ENCODE data around the gene TMIGD1. TPM values are rescaled to one million over a fixed set of nuclear protein-coding genes. Genes with fewer than 3 reads are reported as not detected.
"Not testable (repeated sequence)": the region's sequence is repeated elsewhere in the genome, so short reads cannot be mapped to it uniquely, and the experiment has no call there.

The TMIGD1 gene
- total and polyA plus RNA-seq, 2 donors (not counting 1 experiment from before 2014, with no cell fraction given), result not detected

GRCh38 chr17:30351735-30352134 is 17.9 kb upstream of the TMIGD1 start:
- H3K4me3 ChIP-seq (ENCODE audit: control extremely low read depth in 1 of 5, extremely low read depth in 1 of 5, insufficient read depth in 1 of 5, low read depth in 2 of 5, low read length in 4 of 5), result no peak overlapping the region
- no peaks in the 10 kb centered on the region for H3K9me3 ChIP-seq (ENCODE audit: control extremely low read depth in 1 of 3, control insufficient read depth in 2 of 3, insufficient read depth in 1 of 3, low read length in 2 of 3)
- no peaks in the 10 kb centered on the region for H4K20me1 ChIP-seq (ENCODE audit: control insufficient read depth, insufficient read depth, low read length, poor library complexity, severe bottlenecking)
- no peaks in the 10 kb centered on the region for H3K9me3 Mint-ChIP-seq (ENCODE audit: insufficient read depth)
- H3K36me3 ChIP-seq (replicated peaks in 1 of 2; ENCODE audit: control extremely low read depth in 1 of 2, control insufficient read depth in 1 of 2, extremely low read depth in 1 of 2, insufficient read depth in 2 of 2, low read length in 1 of 2), result no peaks in the 10 kb centered on the region
- H3K4me1 ChIP-seq (ENCODE audit: control insufficient read depth in 2 of 2, insufficient read depth in 2 of 2, low read length in 2 of 2), result no peaks in the 10 kb centered on the region
- intact Hi-C loops (cut with micrococcal nuclease), result loop anchor here (10.0 kb wide), 1 partner anchor 53 kb away; no protein-coding TSS in a partner anchor
- ATAC-seq (ENCODE audit: low read depth) (no peak), DNase-seq (no peak)
- CTCF ChIA-PET, result no interaction called here
- no peaks in the 10 kb centered on the region for H3K4me1 Mint-ChIP-seq
- no CpG with 5 or more reads among the region's 2 CpGs for WGBS (ENCODE audit: insufficient coverage)
- no peak overlapping the region for H3K9ac ChIP-seq (ENCODE audit: low read length)
- H2AFZ ChIP-seq (ENCODE audit: insufficient read depth, low read depth, low read length, poor library complexity, severe bottlenecking), result no peak overlapping the region
- H3K27me3 ChIP-seq (replicated peaks in 1 of 4; ENCODE audit: control extremely low read depth in 1 of 4, control insufficient read depth in 3 of 4, insufficient read depth in 4 of 4, low read length in 3 of 4), result peaks cover 0 to 3% (median 0%) of the 10 kb centered on the region in 4 experiments
- no peak overlapping the region for H3K4me2 ChIP-seq (replicated peaks; ENCODE audit: low read depth, low read length, poor library complexity, severe bottlenecking)
- H3K27ac ChIP-seq (ENCODE audit: low read length in 2 of 2), result no peak overlapping the region
- no peaks in the 10 kb centered on the region for H3K79me2 ChIP-seq (ENCODE audit: control insufficient read depth, insufficient read depth, low read length)
- peaks cover 13% of the 10 kb centered on the region for H3K27me3 Mint-ChIP-seq
- H3K4me3 Mint-ChIP-seq, result no peak overlapping the region
- H3K27ac Mint-ChIP-seq, result no peak overlapping the region
- TF ChIP-seq EZH2 (IDR thresholded peaks at IDR 0.05; ENCODE audit: borderline replicate concordance, insufficient read depth, low read depth, low read length, poor library complexity, severe bottlenecking), result no peak
- no peak for TF ChIP-seq CTCF (IDR thresholded peaks at IDR 0.05)
- POLR2A ChIA-PET, result no interaction called here

GRCh38 chr17:30351263-30351662 is 17.4 kb upstream of the TMIGD1 start:
- H3K4me3 ChIP-seq (ENCODE audit: control extremely low read depth in 1 of 5, extremely low read depth in 1 of 5, insufficient read depth in 1 of 5, low read depth in 2 of 5, low read length in 4 of 5); POLR2A ChIA-PET; H3K4me2 ChIP-seq (replicated peaks; ENCODE audit: low read depth, low read length, poor library complexity, severe bottlenecking); H3K27ac ChIP-seq (ENCODE audit: low read length in 2 of 2); H3K9me3 Mint-ChIP-seq (ENCODE audit: insufficient read depth); ATAC-seq (ENCODE audit: low read depth); H2AFZ ChIP-seq (ENCODE audit: insufficient read depth, low read depth, low read length, poor library complexity, severe bottlenecking); H3K79me2 ChIP-seq (ENCODE audit: control insufficient read depth, insufficient read depth, low read length); H4K20me1 ChIP-seq (ENCODE audit: control insufficient read depth, insufficient read depth, low read length, poor library complexity, severe bottlenecking); H3K36me3 ChIP-seq (replicated peaks in 1 of 2; ENCODE audit: control extremely low read depth in 1 of 2, control insufficient read depth in 1 of 2, extremely low read depth in 1 of 2, insufficient read depth in 2 of 2, low read length in 1 of 2); H3K27me3 ChIP-seq (replicated peaks in 1 of 4; ENCODE audit: control extremely low read depth in 1 of 4, control insufficient read depth in 3 of 4, insufficient read depth in 4 of 4, low read length in 3 of 4); DNase-seq; H3K27ac Mint-ChIP-seq; H3K4me1 Mint-ChIP-seq; H3K9ac ChIP-seq (ENCODE audit: low read length); H3K4me1 ChIP-seq (ENCODE audit: control insufficient read depth in 2 of 2, insufficient read depth in 2 of 2, low read length in 2 of 2); H3K9me3 ChIP-seq (ENCODE audit: control extremely low read depth in 1 of 3, control insufficient read depth in 2 of 3, insufficient read depth in 1 of 3, low read length in 2 of 3); H3K4me3 Mint-ChIP-seq: not testable (repeated sequence)
- 100% methylated on average over 2 of the region's 4 CpGs for WGBS (ENCODE audit: insufficient coverage)
- intact Hi-C loops (cut with micrococcal nuclease), result loop anchor here (10.0 kb wide), 1 partner anchor 54 kb away; no protein-coding TSS in a partner anchor
- CTCF ChIA-PET, result interaction anchor here (0.6 kb wide), 1 partner anchor 39 kb away, joined by 4 read pairs; no protein-coding TSS in a partner anchor
- peaks cover 11% of the 10 kb centered on the region for H3K27me3 Mint-ChIP-seq
